GM19372 (cell line): ENCODE data around the gene NPR1.
A peak's percentile ranks its signal among the peaks of the same experiment; 100 is the strongest.
"Not testable (repeated sequence)": the region's sequence is repeated elsewhere in the genome, so short reads cannot be mapped to it uniquely, and the experiment has no call there.

ENCODE experiments used
- ATAC-seq: cut with Tn5 transposase; IDR thresholded peaks from one replicate; pipeline ENCODE4 v1.9.1; 2021; ENCODE audit warnings: mild to moderate bottlenecking, low read depth, moderate library complexity; ENCODE audit not compliant: unreplicated experiment

The NPR1 gene

GRCh38 chr1:153678519-153679336 lies at the start of gene NPR1:
NPR1 (plus strand) TSS chr1:153678688; CDS start chr1:153679109, 421 bp downstream.
- ATAC-seq: no peak

DNA sequence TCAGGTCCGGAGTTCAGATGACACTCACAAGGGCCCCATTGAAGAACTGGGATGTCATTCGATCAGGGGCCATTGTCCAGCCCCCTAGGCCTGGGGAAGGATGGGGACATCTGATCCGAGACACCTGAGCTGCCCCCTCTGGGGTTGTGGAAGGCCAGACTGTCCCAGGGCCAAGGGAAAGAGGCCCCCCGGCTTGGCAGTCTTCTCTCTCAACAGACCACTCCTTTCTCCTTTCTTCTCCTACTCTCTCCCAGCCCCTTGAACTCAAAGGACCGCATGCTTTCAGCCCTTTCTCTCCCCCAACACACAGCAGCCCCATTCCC lies 49.2 kb upstream of the NPR1 start:
- ATAC-seq: no peak

DNA sequence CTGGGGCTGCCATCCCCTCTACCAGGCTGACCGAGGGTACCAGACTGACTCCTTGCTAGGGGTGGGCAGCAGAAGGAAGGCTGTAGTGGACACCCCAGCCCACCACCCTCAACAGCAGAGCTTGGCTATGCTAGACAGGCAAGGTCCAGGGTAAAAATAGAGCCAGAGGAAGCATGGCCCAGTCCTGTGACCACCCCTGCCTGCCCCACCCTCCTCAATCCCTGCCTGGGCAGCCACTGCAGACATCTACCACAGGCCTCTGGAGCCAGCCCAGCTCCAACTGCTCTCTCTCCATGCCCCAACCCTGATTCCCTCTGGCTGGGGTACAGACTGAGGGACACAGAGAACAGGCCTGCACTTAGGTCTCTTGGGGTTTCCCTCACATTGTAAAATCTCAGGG lies 48.5 kb upstream of the NPR1 start:
- ATAC-seq: no peak

DNA sequence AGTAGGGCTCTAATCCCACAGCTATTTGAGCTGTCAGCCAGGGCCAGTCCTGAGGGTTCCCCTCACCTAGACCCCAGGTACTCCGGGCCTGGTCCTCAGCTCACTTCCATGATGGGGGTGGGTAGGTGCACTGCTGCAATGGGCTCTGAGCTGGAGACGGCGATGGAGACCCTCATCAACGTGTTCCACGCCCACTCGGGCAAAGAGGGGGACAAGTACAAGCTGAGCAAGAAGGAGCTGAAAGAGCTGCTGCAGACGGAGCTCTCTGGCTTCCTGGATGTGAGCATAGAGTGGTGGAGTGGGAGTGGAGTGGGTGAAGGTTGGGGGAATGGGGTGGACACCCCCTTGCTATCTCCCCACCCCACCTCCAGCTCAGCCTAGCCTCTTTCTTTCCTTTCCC lies 48.1 kb upstream of the NPR1 start:
- no peak for ATAC-seq

DNA sequence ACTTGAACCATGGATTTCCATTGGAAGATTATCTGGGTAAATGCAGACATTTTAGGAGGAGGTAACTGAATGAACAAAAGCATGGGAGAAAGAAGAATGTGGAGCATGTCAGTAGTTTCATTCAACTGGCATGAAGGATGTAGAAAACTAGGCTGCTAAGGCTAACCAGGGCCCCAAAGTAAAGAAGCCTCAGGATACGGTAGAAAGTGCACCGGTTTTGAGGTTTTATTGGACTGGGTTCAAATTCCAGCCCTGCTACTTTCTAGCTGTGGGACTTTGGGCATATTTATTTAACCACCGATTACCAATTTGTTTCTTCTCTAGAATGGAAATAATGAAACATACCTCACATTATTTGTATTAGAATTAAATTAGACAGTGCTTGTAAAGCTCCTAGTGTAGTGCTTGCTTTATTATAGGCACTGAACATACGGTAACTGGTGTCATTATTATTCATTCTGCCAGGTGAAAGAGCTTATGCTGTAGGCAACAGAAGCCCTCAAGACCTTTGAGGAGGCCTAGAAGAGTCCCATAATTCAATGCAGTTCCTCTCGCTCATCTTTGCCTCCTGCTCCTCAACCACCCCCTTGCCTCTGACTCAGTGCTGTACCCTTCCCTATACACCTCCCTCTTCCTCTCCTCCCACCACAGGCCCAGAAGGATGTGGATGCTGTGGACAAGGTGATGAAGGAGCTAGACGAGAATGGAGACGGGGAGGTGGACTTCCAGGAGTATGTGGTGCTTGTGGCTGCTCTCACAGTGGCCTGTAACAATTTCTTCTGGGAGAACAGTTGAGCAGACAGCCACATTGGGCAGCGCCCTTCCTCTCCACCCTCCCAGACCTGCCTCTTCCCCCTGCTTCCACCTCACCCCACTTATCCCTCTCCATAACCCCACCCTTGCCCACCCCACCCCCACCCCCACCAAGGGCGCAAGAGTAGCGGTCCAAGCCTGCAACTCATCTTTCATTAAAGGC lies 47.2 kb upstream of the NPR1 start:
- no peak for ATAC-seq

DNA sequence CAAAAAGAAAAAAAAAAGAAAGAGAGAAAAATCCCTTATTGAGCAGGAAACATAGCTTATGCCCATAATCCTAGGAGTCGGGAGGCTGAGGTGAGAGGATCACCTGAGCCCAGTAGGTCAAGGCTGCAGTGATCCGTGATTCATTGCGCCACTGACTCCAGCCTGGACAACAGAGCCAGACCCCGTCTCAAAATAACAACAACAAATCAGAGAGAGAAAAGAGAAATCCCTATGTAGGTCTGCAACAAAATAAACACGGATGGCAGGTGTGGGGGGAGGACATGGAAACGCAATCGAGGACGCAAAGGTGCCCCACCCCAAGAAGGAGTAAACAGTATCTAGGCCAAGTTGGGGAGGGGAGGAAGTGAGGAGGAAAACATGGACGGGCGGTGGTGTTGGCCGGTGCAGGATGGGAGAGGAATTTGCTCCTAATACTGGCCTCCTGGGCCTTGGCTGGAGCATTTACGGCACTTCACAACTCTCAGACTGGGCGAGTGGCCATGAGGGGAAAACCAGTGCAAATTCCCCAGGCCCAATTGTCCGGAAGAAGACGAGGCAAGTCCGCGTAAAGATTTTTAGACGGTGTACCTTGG lies 45.2 kb upstream of the NPR1 start:
- no peak for ATAC-seq

GRCh38 chr1:153633754-153634665 lies 44.5 kb upstream of the NPR1 start, which contains the start of gene CHTOP:
CHTOP (plus strand) TSS chr1:153634066; CDS start chr1:153636589, 2,523 bp downstream.
- ATAC-seq: peak; percentile 92

DNA sequence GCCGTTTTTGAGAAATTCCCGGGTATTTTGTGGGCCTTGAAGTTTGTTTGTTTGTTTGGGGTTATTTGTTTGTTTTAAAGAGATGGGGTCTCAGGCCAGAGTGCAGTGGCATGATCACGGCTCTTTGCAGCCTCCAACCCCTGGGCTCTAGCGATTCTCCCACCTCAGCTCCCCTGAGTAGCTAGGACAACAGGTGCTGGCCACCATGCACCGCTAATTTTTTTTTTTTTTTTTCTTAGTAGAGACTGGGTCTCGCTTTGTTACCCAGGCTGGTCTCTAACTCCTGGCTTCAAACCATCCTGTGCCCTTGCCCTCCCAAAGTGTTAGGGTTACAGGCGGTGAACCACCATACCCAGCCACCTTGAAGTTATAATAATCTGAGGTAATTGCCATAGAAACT lies 42.6 kb upstream of the NPR1 start:
- no peak for ATAC-seq

- ATAC-seq: no peak
Observed at GRCh38 chr1:153636312-153636711, 42.2 kb upstream of the NPR1 start.

GRCh38 chr1:153638261-153638660 lies 40.2 kb upstream of the NPR1 start:
- ATAC-seq: no peak

- ATAC-seq: no peak
Observed at GRCh38 chr1:153639280-153639679, 39.2 kb upstream of the NPR1 start.

GRCh38 chr1:153640213-153640612 lies 38.3 kb upstream of the NPR1 start:
- ATAC-seq: not testable (repeated sequence)

GRCh38 chr1:153640861-153641260 lies 37.6 kb upstream of the NPR1 start:
- ATAC-seq: no peak

DNA sequence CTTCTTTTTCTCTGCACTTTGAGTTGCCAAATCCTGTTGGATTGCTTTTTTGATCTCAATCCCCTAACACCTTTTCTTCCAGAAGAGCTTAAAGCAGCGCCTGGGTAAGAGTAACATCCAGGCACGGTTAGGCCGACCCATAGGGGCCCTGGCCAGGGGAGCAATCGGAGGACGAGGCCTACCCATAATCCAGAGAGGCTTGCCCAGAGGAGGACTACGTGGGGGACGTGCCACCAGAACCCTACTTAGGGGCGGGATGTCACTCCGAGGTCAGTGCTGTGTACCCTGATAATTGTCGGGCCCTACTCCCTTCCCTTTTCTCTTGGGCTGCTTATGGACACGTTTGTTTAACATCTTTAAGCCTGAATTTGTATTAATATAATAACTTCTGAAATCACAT lies 36.3 kb upstream of the NPR1 start:
- no peak for ATAC-seq

- no peak for ATAC-seq
Observed at GRCh38 chr1:153643100-153643499, 35.4 kb upstream of the NPR1 start.

- ATAC-seq: no peak
Observed at GRCh38 chr1:153643816-153644215, 34.7 kb upstream of the NPR1 start.

- no peak for ATAC-seq
Observed at GRCh38 chr1:153646672-153647345, 31.7 kb upstream of the NPR1 start.

DNA sequence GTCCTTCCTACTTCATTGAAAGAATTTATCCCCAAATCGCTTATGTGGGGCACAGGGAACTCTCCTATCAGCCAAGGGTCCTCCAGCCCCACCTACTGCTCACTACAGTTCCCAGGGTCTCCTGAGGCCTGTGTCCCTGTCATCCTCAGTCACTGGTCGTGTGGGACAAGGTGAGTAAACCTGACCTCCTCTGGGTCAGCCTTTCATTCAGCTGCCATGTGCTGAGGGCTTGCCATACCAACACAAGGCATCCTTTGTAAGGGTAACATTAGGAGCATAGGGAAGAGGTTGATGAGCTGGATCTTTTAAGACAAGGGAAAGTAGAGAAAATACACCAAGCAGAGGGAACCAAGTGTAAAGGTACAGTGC lies 31.2 kb upstream of the NPR1 start:
- no peak for ATAC-seq

- ATAC-seq: no peak
Observed at GRCh38 chr1:153648000-153648643, 30.4 kb upstream of the NPR1 start.
